Stimulated activated CD4-positive, alpha-beta T cell treated with anti-CD3 and anti-CD28 coated beads, Interleukin-1b, Interleukin-23, amount 100 ng/mL, for 4 hours (primary cell): ENCODE data around the gene UCMA.

Source experiments
- DNase-seq, 2 donors: peaks; one replicate each; pipeline ENCODE4 v3.0.0-alpha.2; 2020; ENCODE audit warnings: low read depth in 2 of 2

Gene UCMA

DNA sequence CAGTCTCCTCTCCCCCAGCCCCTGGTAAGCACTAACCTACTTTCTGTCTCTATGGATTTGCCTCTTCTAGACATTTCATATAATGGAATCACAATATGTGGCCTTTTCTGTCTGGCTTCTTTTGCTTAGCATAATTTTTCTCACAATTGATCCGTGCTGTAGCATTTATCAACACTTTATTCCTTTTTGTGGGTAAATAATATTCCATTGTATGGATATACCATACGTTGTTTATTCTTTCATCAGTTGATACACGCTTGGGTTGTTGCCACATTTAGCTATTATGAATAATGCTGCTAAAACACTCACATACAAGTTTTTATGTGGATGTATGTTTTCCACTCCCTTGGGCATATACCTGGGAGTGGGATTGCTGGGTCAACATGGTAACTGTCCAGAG lies 47.0 kb downstream of the UCMA start:
- no peak for DNase-seq

GRCh38 chr10:13184730-13185514 lies 49.3 kb downstream of the UCMA start:
- no peak for DNase-seq

- DNase-seq = no peak
These were observed 49.9 kb downstream of the UCMA start for GRCh38 chr10:13184276-13184675.

- no peak for DNase-seq
These were observed 50.5 kb downstream of the UCMA start for GRCh38 chr10:13183625-13184024.

DNA sequence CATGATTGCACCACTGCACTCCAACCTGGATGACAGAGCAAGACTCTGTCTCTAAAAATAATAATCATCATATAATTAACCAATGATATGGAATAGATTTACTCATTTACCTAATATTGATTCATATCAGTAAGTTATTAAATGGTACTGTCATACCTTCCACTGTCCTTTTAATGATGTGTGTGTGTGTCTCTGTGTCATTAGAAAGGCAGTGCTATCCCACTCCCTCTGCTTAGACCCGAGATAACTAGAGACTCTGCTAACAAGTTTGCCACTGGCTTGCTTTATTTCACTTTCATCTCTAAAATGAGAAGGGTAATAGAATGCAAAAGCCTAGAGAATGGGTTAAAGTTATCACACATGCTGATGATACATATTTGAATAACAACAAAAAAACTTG lies 51.8 kb downstream of the UCMA start:
- no peak for DNase-seq

DNA sequence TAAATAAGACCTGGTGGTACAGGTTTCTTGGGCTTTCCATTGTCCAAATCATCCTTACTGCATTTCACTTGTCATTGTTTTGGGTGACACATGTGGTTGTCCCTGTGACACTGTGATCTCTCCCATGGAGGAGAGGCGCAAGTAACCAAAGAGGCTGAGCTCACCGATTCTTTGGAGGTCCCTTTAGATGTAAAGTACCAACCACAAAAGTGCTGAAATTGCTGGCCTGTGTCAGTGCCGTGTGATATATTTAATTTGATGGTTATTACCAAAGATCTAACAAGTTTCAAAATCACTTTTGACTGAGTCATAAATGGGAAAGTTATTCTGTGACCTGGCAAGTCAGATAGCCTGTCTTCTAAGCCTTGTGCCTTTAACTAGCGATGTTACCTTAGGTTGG lies 53.4 kb downstream of the UCMA start:
- DNase-seq = no peak

- DNase-seq = no peak
These were observed 60.6 kb downstream of the UCMA start for GRCh38 chr10:13173616-13174015.
